ENCODE data around the gene GRIP2.

DNA sequence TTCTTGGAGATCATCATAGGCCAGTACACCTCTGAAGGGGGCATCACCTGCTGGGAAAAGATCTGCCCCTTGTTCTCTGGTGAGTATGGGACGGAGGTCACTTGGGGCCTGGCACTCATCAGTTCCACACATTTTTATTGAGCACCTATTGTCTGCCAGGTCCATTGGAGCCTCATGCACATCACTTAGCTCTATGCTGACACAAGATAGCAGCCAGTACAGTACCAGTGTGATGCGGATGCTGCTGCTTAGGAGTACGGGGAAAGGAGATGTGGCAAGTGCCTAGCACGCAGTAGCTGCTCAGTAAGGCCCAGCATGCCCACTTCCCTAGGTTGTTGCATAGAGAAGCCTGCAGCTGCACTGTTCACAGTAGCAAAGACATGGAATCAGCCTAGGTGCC is 94.4 kb downstream of the GRIP2 start:
- TF ChIP-seq, protein P1, sequence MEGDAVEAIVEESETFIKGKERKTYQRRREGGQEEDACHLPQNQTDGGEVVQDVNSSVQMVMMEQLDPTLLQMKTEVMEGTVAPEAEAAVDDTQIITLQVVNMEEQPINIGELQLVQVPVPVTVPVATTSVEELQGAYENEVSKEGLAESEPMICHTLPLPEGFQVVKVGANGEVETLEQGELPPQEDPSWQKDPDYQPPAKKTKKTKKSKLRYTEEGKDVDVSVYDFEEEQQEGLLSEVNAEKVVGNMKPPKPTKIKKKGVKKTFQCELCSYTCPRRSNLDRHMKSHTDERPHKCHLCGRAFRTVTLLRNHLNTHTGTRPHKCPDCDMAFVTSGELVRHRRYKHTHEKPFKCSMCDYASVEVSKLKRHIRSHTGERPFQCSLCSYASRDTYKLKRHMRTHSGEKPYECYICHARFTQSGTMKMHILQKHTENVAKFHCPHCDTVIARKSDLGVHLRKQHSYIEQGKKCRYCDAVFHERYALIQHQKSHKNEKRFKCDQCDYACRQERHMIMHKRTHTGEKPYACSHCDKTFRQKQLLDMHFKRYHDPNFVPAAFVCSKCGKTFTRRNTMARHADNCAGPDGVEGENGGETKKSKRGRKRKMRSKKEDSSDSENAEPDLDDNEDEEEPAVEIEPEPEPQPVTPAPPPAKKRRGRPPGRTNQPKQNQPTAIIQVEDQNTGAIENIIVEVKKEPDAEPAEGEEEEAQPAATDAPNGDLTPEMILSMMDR (IDR thresholded peaks at IDR 0.05; ENCODE audit: insufficient read depth, low read depth, low read length): no peak
- TF ChIP-seq EZH2 (IDR thresholded peaks at IDR 0.05; ENCODE audit: insufficient read depth, low read length): no peak

Measured in astrocyte (in vitro differentiated cells and primary cell).